Mammary epithelial cell (primary cell): ENCODE data around the gene COX14.

ENCODE experiments used
- CTCF ChIP-seq, 2 donors: IDR thresholded peaks in 1 of 2; conservative IDR thresholded peaks in 1 of 2; 2 replicates each; pipeline ENCODE4 v1.5.1; 2011 to 2012; ENCODE audit warnings: inconsistent platforms in 2 of 2, low read length in 2 of 2, mild to moderate bottlenecking in 2 of 2, control low read depth in 1 of 2, low read depth in 1 of 2; ENCODE audit not compliant: insufficient read depth in 1 of 2; ENCODE audit errors: extremely low read depth in 1 of 2
- EZH2 ChIP-seq: IDR thresholded peaks from 2 replicates; pipeline ENCODE4 v1.6.1; 2012; ENCODE audit warnings: low read length, inconsistent platforms, borderline replicate concordance

GRCh38 chr12:50121641-50122040 lies 9.6 kb downstream of the COX14 start:
- TF ChIP-seq CTCF (conservative IDR thresholded peaks at IDR 0.05 in 1 of 2, IDR thresholded peaks at IDR 0.05 in 1 of 2; ENCODE audit: extremely low read depth in 1 of 2, insufficient read depth in 1 of 2, low read depth in 1 of 2, low read length in 2 of 2): no peak
- no peak for TF ChIP-seq EZH2
